ENCODE results near the gene GALNT14. TPM values are rescaled to one million over a fixed set of nuclear protein-coding genes. Genes with fewer than 3 reads are reported as not detected.

GALNT14 gene
- total RNA-seq, 1 donor from 2014 or later, result 1.7 TPM

- intact Hi-C loops (cut with DNase I), result no loop called here
Observed at GRCh38 chr2:30948130-30948529, 190.1 kb downstream of the GALNT14 start.

GRCh38 chr2:30947686-30948085 lies 190.6 kb downstream of the GALNT14 start:
- Histone ChIP-seq H3K4me3 (no peak overlapping the region), H3K36me3 (no peaks in the 10 kb centered on the region), H3K9me3 (no peaks in the 10 kb centered on the region), H3K27me3 (no peaks in the 10 kb centered on the region), H3K27ac (no peak overlapping the region), H3K4me1 (no peaks in the 10 kb centered on the region)
- intact Hi-C loops (cut with DNase I), result no loop called here
- no peak for DNase-seq (ENCODE audit: extremely low spot score in 2 of 2)
- no peak for TF ChIP-seq POLR2AphosphoS5 (IDR thresholded peaks at IDR 0.05; ENCODE audit: insufficient read depth in 1 of 2, low read depth in 1 of 2)

More at GRCh38 chr2:30948130-30948529, 190.1 kb downstream of the GALNT14 start:
- no peak for DNase-seq (ENCODE audit: extremely low spot score in 2 of 2)
- H3K9me3 ChIP-seq, result no peaks in the 10 kb centered on the region
- no peaks in the 10 kb centered on the region for H3K4me1 ChIP-seq
- H3K4me3 ChIP-seq, result no peak overlapping the region
- no peaks in the 10 kb centered on the region for H3K36me3 ChIP-seq
- H3K27me3 ChIP-seq, result no peaks in the 10 kb centered on the region
- no peak overlapping the region for H3K27ac ChIP-seq
- no peak for TF ChIP-seq POLR2A (IDR thresholded peaks at IDR 0.05)
- no peak for TF ChIP-seq CTCF (IDR thresholded peaks at IDR 0.05)
- no peak for TF ChIP-seq POLR2AphosphoS5 (IDR thresholded peaks at IDR 0.05; ENCODE audit: insufficient read depth in 1 of 2, low read depth in 1 of 2)

GRCh38 chr2:30942419-30942818 lies 195.8 kb downstream of the GALNT14 start:
- Histone ChIP-seq H3K27ac (no peak overlapping the region), H3K27me3 (no peaks in the 10 kb centered on the region), H3K4me1 (no peaks in the 10 kb centered on the region), H3K36me3 (no peaks in the 10 kb centered on the region), H3K4me3 (no peak overlapping the region), H3K9me3 (no peaks in the 10 kb centered on the region)
- intact Hi-C loops (cut with DNase I), result no loop called here
- no peak for DNase-seq (ENCODE audit: extremely low spot score in 2 of 2)
- TF ChIP-seq CTCF (IDR thresholded peaks at IDR 0.05) (no peak), POLR2A (IDR thresholded peaks at IDR 0.05) (no peak), POLR2AphosphoS5 (IDR thresholded peaks at IDR 0.05; ENCODE audit: insufficient read depth in 1 of 2, low read depth in 1 of 2) (no peak)

GRCh38 chr2:30940839-30941238 lies 197.4 kb downstream of the GALNT14 start:
- TF ChIP-seq CTCF (IDR thresholded peaks at IDR 0.05) (no peak), POLR2A (IDR thresholded peaks at IDR 0.05) (no peak), POLR2AphosphoS5 (IDR thresholded peaks at IDR 0.05; ENCODE audit: insufficient read depth in 1 of 2, low read depth in 1 of 2) (no peak)

GRCh38 chr2:30939364-30939763 lies 198.9 kb downstream of the GALNT14 start:
- no peaks in the 10 kb centered on the region for H3K9me3 ChIP-seq
- intact Hi-C loops (cut with DNase I), result no loop called here
- no peak overlapping the region for H3K27ac ChIP-seq
- no peaks in the 10 kb centered on the region for H3K36me3 ChIP-seq
- H3K4me1 ChIP-seq, result no peaks in the 10 kb centered on the region
- no peak for DNase-seq (ENCODE audit: extremely low spot score in 2 of 2)
- TF ChIP-seq POLR2A (IDR thresholded peaks at IDR 0.05) (no peak), POLR2AphosphoS5 (IDR thresholded peaks at IDR 0.05; ENCODE audit: insufficient read depth in 1 of 2, low read depth in 1 of 2) (no peak), CTCF (IDR thresholded peaks at IDR 0.05) (no peak)
- H3K27me3 ChIP-seq, result no peaks in the 10 kb centered on the region
- no peak overlapping the region for H3K4me3 ChIP-seq

More at GRCh38 chr2:30940839-30941238, 197.4 kb downstream of the GALNT14 start:
- intact Hi-C loops (cut with DNase I), result no loop called here
- DNase-seq (ENCODE audit: extremely low spot score in 2 of 2), result no peak
- Histone ChIP-seq H3K4me3 (no peak overlapping the region), H3K9me3 (no peaks in the 10 kb centered on the region), H3K36me3 (no peaks in the 10 kb centered on the region), H3K27me3 (no peaks in the 10 kb centered on the region), H3K4me1 (no peaks in the 10 kb centered on the region), H3K27ac (no peak overlapping the region)

All from vagina (tissue), 2 donors.